HG02759 (cell line): ENCODE results near the gene ZFYVE21.

Source experiments
- ATAC-seq: cut with Tn5 transposase; IDR thresholded peaks from one replicate; pipeline ENCODE4 v1.9.1; 2021; ENCODE audit warnings: mild to moderate bottlenecking, moderate library complexity; ENCODE audit not compliant: unreplicated experiment

Gene ZFYVE21

GRCh38 chr14:103715052-103716000 is at the start of gene ZFYVE21, which contains the start of gene XRCC3:
Gene ZFYVE21 (plus strand): TSS chr14:103715810. CDS start chr14:103715842, 32 bp downstream.
Gene XRCC3 (minus strand): TSS chr14:103715451. CDS start chr14:103711087, 4,364 bp downstream.
- peak; percentile 92 for ATAC-seq

DNA sequence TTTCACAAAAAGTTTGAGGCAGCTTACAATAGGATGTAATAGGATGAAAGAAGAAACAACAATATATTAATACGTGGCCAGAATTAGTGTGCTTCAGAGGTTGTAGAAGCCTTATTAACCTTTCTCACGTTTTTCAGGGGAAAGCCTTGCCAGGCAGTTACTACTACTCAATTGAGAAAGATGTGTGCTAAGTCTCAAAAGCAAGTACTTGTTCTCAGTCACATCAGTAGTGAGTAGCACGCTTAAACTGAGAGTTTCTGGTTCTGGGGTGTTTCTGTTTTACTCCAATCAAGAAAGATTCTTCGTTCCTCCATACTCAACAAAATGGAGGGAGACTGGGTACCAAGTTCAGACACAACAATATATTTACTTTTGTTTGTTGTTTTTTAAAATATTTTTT is 47.9 kb upstream of the ZFYVE21 start:
- ATAC-seq: no peak

GRCh38 chr14:103668117-103668516 is 47.5 kb upstream of the ZFYVE21 start:
- ATAC-seq: no peak

DNA sequence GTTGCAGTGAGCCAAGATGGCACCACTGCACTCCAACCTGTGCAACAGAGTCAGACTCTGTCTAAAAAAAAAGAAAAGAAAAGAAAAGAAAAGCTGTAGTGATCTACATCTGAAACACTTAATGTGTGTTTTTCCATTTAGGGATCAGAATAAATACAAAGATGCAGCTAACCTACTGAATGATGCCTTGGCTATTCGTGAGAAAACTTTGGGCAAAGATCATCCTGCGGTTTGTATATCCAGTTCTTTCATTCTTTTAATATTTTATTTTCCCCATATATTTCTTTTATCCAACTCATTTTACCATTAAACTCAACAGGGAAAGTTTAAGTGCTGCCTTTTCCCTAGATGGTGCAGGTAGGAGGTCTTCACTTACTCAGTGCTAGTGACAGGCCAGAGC is 46.2 kb upstream of the ZFYVE21 start:
- ATAC-seq: no peak

DNA sequence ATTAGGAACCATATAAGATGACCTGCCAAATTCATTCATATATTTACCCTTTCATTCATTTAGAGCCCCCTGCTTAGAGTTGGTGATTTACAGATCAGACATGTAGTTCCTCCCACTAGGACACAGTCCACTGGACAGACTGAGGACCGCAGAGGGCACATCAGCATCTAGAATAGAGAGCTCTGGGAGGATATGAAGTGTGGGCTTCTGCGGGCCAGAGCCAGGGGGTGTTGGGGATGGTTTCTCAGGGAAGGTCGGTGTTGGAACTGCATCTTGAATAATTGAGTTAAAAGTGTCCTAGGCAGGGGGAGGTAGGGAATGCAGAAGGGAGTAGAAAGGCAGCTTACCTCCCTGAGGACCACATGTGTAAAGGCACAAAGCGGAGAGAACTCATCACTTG is 43.7 kb upstream of the ZFYVE21 start:
- ATAC-seq: no peak

- no peak for ATAC-seq
These were observed 39.7 kb upstream of the ZFYVE21 start for GRCh38 chr14:103675957-103676356.

GRCh38 chr14:103676881-103677675 is 38.5 kb upstream of the ZFYVE21 start:
- ATAC-seq: no peak

GRCh38 chr14:103679351-103679750 is 36.3 kb upstream of the ZFYVE21 start:
- ATAC-seq: peak; percentile 79

- ATAC-seq: no peak
These were observed 34.9 kb upstream of the ZFYVE21 start for GRCh38 chr14:103680491-103681231.

DNA sequence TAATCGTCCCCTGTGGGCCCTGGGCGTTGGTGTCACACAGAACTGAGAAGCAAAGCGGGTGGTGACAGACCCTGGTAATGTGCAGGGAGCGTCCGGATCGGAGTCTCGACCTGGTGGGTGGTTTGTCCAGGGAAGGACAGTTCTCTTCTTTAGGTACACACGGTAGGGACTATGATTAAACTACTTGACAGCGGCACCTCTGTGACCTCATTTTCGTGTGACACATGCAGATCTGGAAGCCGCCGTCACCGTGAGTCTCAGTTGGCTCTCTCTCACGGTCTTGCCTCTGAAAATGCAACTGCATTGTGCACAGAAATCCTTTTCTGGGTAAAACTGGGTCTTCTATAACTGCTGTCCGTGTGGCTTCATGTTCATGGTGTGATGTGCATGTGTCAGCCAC is 32.5 kb upstream of the ZFYVE21 start:
- no peak for ATAC-seq

DNA sequence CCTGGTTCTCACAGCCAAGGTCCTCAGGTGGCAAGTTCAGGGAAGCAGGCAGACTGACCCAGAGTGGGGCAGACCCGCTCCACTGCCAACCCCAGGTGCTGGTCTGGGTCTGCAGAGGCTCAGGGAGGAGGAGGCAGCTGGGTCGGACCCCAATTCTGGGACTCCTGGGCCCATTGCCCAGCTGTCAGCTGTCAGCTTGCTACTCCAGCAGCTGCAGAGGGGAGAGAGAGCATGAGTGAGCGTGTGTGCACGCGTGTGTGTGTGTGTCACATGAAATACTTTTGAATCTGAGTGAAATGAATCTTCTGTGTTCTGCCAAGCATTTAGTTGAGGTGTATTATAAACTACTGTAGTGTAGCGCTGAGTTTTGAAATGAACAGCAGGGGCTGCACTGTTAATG is 31.1 kb upstream of the ZFYVE21 start:
- no peak for ATAC-seq

GRCh38 chr14:103684871-103685270 is 30.7 kb upstream of the ZFYVE21 start:
- ATAC-seq: no peak

DNA sequence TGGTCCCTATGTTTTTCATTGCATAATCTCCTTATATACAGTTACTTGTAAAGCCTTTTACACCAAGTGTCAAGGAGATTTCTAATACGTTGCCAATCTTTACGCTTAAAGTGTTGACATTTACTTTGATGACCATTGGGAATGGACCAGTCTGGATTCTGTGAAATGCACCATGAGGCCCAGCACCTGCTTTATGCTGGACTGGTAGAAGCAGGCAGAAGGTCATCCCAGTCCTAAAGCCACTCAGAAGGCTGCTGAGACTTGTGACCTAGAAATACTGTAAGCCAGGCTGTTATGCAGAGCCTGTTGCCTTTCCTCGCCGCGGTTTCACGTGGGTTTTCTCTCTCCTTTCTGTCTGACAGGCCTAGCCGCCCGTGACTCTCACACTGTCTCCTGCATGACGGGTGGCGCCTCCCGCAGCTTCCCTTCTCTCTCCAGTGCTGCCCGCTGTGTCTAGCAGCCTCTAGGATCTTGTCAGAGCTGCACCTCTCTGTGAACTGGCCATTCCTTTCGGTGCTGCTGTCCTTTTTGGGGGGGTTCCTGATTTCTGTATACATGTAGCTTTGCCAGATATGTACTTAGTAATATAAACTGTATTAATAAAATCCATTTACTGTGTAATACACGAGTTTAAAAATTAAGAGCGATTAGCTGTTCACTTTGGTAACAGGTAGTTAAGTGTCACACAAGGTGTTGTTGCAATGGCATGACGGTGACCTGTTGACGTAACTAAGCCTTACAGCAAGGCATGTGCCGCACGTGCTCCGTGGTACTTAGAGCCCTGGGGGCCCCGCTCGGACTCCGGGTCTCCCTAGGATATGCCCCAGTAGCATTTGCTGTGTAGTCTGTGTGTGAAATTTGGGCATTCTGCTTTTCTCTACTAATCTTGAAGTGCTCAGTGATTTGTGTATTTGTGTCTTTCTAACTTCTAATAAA is 30.1 kb upstream of the ZFYVE21 start:
- ATAC-seq: no peak

- ATAC-seq: no peak
These were observed 28.7 kb upstream of the ZFYVE21 start for GRCh38 chr14:103686831-103687485.

- ATAC-seq: no peak
These were observed 27.9 kb upstream of the ZFYVE21 start for GRCh38 chr14:103687712-103688111.

DNA sequence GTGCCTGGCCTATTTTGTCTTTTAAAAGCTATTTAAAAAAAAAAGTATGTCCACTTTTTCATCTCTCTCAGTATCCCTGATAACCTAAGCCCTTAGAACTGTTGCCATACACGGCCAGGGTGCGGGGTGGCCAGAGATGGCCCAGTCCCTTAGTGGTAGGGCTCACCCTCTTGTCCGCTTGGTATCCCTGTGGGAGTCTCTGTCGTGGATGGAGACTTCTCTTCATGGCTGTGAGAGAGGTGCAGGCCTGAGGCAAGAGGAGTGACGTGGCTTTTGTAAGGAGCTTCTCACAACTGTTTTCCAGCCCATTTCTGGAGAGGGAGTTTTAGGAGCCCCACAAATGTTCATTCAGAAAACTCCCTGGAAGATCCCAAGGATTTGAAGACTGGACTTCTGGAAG is 27.2 kb upstream of the ZFYVE21 start:
- ATAC-seq: no peak

DNA sequence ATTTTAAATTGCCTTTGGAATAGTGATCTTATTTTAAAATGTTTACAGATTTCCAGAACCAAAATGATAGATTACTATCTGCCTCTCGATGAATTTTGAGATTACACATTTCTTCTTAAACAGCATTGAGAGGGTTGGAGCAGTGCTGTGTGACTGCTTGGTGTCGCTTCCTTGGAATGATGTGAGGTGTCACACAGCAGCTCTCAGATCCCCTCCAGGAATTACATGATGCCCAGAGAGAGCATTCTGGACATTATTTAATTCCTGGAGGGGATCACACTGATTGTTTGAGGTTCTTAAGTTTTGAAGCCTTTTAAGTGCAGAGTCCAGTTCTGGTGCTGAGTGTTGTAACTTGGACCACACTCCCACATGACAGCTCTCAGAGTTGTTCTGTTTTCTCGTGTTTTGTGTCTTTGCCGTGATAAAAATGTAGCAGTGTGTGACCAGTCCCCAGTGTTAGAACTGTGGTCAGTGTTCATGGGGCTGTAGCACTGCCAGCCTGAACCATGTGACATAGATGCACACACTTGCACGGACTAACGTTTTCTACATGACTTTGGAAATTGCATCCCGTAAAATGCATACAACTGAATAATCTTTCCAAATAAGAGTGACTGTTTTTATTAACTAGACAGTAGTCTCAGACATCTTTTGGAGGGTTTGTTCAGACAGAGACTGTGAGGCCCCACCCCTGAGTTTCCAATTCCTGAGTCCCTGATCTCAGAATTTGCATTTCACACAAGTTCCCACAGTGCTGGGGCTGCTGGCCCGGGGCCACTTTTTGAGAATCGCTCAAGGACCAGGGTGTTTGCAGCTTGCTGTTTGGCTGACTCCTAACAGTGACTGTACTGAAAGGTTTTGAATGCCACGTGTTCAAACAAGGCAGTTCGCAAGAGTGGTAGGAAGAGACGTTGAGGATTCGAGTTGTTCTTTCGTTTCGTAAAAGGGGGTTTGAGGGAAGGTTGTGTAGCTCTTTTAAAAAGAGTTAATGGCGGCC is 26.4 kb upstream of the ZFYVE21 start:
- ATAC-seq: no peak

GRCh38 chr14:103690332-103690731 is 25.3 kb upstream of the ZFYVE21 start:
- no peak for ATAC-seq
